Measurements from ENCODE around the gene BCORL1. TPM values are rescaled to one million over a fixed set of nuclear protein-coding genes. Genes with fewer than 3 reads are reported as not detected.

BCORL1 gene
- total and polyA plus RNA-seq, 2 of the 4 experiments (the other 2 are of a cell fraction): 0.54 to 1.6 TPM

- TF ChIP-seq NFE2L2 (IDR thresholded peaks at IDR 0.05; ENCODE audit: low read depth, low read length): no peak
- TF ChIP-seq CHD1 (IDR thresholded peaks at IDR 0.05; ENCODE audit: low read depth, low read length): no peak
These were observed 103.4 kb downstream of the BCORL1 start (continued) for GRCh38 chrX:130085551-130086446.

GRCh38 chrX:130086447-130087206 lies 104.2 kb downstream of the BCORL1 start:
- Histone ChIP-seq H4K8ac (ENCODE audit: low read depth in 2 of 2, low read length in 2 of 2) (no peak overlapping the region), H3K9me1 (ENCODE audit: insufficient read depth, low read length) (peaks cover 11% of the 10 kb centered on the region), H3K27ac (ENCODE audit: insufficient read depth, low read length) (no peak overlapping the region), H2AK5ac (ENCODE audit: low read depth, low read length) (0 out of 2 replicates have a peak overlapping the region, but pooled peaks have one; percentile 10), H3K36me3 (ENCODE audit: control insufficient read depth, insufficient read depth, low read length) (no peaks in the 10 kb centered on the region), H3K56ac (ENCODE audit: extremely low read depth, insufficient read depth, low read length) (no peak overlapping the region), H3K27me3 (ENCODE audit: control insufficient read depth, insufficient read depth, low read length) (no peaks in the 10 kb centered on the region; the same call in 1 of the 2 replicates), H2BK120ac (ENCODE audit: low read depth, low read length) (no peak overlapping the region), H3K23ac (ENCODE audit: low read depth, low read length) (no peak overlapping the region), H2BK15ac (ENCODE audit: low read depth, low read length) (no peak overlapping the region), H3K4me1 (ENCODE audit: control insufficient read depth, insufficient read depth, low read length) (peaks cover 5% of the 10 kb centered on the region; the same call in 1 of the 2 replicates), H3K79me1 (ENCODE audit: low read depth in 1 of 2, low read length in 2 of 2) (peaks cover 0 to 51% of the 10 kb centered on the region in 2 experiments; a peak in 3 of 4 replicates), H3K14ac (replicated peaks; ENCODE audit: low read depth, low read length) (no peak overlapping the region), H2AK9ac (replicated peaks; ENCODE audit: low read depth, low read length, poor library complexity) (no peak overlapping the region), H4K5ac (ENCODE audit: low read depth, low read length) (no peak overlapping the region), H4K20me1 (ENCODE audit: insufficient read depth, low read length) (peaks cover 39% of the 10 kb centered on the region), H2AFZ (replicated peaks; ENCODE audit: low read length, poor library complexity) (no peak overlapping the region), H2BK20ac (ENCODE audit: low read depth, low read length) (no peak overlapping the region), H3K4ac (ENCODE audit: low read depth, low read length) (no peak overlapping the region), H3K9me3 (ENCODE audit: control insufficient read depth, insufficient read depth, low read length) (no peaks in the 10 kb centered on the region), H2BK5ac (ENCODE audit: low read depth, low read length, poor library complexity, severe bottlenecking) (no peak overlapping the region), H3K18ac (ENCODE audit: low read depth, low read length) (no peak overlapping the region), H3K4me3 (ENCODE audit: insufficient read depth, low read depth, low read length) (no peak overlapping the region), H3K9ac (ENCODE audit: low read depth, low read length) (no peak overlapping the region), H4K91ac (ENCODE audit: insufficient read depth, low read depth, low read length) (no peak overlapping the region), H3K4me2 (ENCODE audit: low read depth, low read length) (no peak overlapping the region)
- intact Hi-C loops (cut with micrococcal nuclease) (no loop called here), in situ Hi-C loops (cut with MboI; ENCODE audit: low sequenced_read_pairs) (no loop called here), dilution Hi-C loops (cut with HindIII; ENCODE audit: low sequenced_read_pairs, unreplicated experiment) (no loop called here)
- ATAC-seq (ENCODE audit: low read depth): no peak
- BruUV-seq (replicated peaks): no TSS peak
- ChIA-PET POLR2A (ENCODE audit: unreplicated experiment) (no interaction called here), CTCF (no interaction called here)
- WGBS, 2 experiments (ENCODE audit: extremely low coverage in 2 of 2, insufficient read length in 1 of 2): 63% methylated on average over 2 of the region's 13 CpGs; no CpG with 5 or more reads in 1 of the 2 experiments
- no peak for DNase-seq
- TF ChIP-seq BHLHE40 (IDR thresholded peaks at IDR 0.05; ENCODE audit: low read depth, low read length) (no peak), CTCF (conservative IDR thresholded peaks at IDR 0.05; ENCODE audit: low read depth, low read length) (no peak), RCOR1 (IDR thresholded peaks at IDR 0.05; ENCODE audit: insufficient replicate concordance, low read length) (no peak), MAFK (IDR thresholded peaks at IDR 0.05; ENCODE audit: low read depth, low read length) (no peak), FOS (IDR thresholded peaks at IDR 0.05; ENCODE audit: low read depth, low read length) (no peak), NFE2L2 (IDR thresholded peaks at IDR 0.05; ENCODE audit: low read depth, low read length) (no peak), CHD1 (IDR thresholded peaks at IDR 0.05; ENCODE audit: low read depth, low read length) (no peak), POLR2A (IDR thresholded peaks at IDR 0.05; ENCODE audit: low read depth, low read length) (no peak), CEBPB (IDR thresholded peaks at IDR 0.05; ENCODE audit: low read depth, low read length) (no peak), RAD21 (IDR thresholded peaks at IDR 0.05; ENCODE audit: low read length) (no peak), RFX5 (IDR thresholded peaks at IDR 0.05; ENCODE audit: low read depth, low read length) (no peak), ELK1 (IDR thresholded peaks at IDR 0.05; ENCODE audit: borderline replicate concordance, low read depth, low read length) (no peak)

Data from IMR-90 (cell line).